Measurements from ENCODE around the gene EHD4. TPM values are rescaled to one million over a fixed set of nuclear protein-coding genes. Genes with fewer than 3 reads are reported as not detected.
A peak's percentile ranks its signal among the peaks of the same experiment; 100 is the strongest.

EHD4 gene
- total RNA-seq, 1 donor from 2014 or later: 30.2 TPM

DNA sequence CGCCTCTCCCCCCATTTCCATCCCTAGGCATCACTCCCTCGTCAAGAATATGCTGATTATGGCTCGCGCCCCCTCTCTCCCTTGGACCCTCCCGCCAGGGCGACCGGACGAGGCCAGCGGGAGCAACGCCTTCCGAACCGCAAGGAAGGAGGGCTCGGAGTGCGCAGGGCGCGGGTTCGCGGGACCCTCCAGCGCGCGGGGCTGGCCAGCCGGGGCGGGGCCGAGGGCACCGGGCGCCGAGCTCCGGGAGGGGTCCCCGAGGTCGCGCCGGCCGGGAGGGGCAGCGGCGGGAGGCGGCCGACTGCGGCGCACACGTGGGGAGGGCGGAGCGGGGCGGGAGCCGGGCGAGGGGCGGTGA, 483 bp downstream of the EHD4 start:
- no peak for DNase-seq (ENCODE audit: low read depth)
- TF ChIP-seq, protein P1, sequence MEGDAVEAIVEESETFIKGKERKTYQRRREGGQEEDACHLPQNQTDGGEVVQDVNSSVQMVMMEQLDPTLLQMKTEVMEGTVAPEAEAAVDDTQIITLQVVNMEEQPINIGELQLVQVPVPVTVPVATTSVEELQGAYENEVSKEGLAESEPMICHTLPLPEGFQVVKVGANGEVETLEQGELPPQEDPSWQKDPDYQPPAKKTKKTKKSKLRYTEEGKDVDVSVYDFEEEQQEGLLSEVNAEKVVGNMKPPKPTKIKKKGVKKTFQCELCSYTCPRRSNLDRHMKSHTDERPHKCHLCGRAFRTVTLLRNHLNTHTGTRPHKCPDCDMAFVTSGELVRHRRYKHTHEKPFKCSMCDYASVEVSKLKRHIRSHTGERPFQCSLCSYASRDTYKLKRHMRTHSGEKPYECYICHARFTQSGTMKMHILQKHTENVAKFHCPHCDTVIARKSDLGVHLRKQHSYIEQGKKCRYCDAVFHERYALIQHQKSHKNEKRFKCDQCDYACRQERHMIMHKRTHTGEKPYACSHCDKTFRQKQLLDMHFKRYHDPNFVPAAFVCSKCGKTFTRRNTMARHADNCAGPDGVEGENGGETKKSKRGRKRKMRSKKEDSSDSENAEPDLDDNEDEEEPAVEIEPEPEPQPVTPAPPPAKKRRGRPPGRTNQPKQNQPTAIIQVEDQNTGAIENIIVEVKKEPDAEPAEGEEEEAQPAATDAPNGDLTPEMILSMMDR (conservative IDR thresholded peaks at IDR 0.05; ENCODE audit: low read depth, low read length): no peak

DNA sequence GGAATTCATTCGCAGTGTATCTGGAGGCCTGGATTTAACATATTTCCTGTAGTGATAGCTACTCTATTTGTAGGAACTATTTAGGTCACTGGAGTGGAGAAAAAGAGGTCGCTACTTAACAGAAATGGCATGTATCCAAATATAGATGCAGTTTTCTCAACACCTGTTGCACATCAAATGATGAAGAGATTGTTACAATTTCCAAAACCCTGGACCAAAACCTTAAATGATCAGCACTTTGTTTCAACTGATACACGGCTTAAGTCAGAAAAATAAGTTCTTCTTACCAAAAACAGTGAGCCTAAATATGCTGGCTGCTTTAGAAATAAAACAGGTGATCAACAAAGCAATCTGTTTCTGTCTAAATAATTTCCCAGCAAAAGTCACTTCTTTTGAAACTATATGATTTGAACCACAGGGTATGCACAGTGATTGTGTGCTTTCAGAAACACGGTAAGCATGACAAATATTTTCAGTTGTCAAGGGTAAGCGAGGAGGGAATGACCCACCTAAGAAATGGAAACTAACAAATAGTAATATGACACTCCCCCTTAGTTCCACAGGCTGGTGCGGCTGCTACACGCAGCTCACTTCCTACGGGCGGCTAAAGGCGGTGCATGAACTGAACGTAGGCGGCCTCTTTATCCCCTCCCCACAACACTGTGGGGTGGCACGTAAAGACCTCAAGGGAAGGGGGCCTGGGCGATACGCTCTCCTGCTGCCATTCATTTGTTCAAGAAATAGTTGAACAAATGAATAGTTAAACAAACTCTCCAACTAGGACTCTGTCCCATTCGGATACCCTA, 1.1 kb downstream of the EHD4 start:
- TF ChIP-seq, protein P1 (conservative IDR thresholded peaks at IDR 0.05; ENCODE audit: low read depth, low read length): no peak
- no peak for DNase-seq (ENCODE audit: low read depth)
- H3K4me3 ChIP-seq (ENCODE audit: low read depth, low read length): peak overlapping the region; percentile 84

More for the DNA sequence above, 483 bp downstream of the EHD4 start:
- peak overlapping the region; percentile 84 for H3K4me3 ChIP-seq (ENCODE audit: low read depth, low read length)

GRCh38 chr15:41970456-41970855, 1.9 kb downstream of the EHD4 start:
- TF ChIP-seq, protein P1 (conservative IDR thresholded peaks at IDR 0.05; ENCODE audit: low read depth, low read length): no peak
- no peak for DNase-seq (ENCODE audit: low read depth)
- H3K4me3 ChIP-seq (ENCODE audit: low read depth, low read length): no peak overlapping the region

DNA sequence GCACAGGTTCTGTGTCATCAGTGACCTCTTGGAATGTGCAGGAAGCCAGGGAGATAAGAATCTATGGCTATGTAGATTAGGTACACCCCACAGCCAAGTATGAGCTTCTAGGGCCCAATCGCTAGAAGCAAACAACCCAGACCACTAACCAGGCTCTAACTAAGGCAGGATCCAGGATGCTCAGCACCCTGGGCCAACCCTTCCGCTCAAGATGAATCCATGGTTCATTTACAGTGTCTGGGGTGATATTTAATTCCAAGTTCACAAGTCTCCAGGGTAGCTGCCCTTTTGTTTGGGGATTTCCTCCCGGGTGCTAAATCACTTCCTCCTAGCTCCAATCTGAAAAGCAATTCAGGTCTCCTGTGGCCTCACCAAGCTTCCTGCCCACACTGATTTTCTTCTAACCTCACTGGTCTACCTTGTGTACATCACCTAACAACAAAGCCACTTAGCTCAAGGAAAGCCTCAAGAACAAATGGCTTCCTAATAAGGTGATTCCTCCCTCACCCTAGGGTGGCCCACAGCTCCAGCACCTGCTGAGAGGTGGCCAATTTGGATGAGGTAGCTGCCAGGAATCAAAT, 2.4 kb downstream of the EHD4 start:
- no peak for DNase-seq (ENCODE audit: low read depth)
- H3K4me3 ChIP-seq (ENCODE audit: low read depth, low read length): no peak overlapping the region
- TF ChIP-seq, protein P1 (conservative IDR thresholded peaks at IDR 0.05; ENCODE audit: low read depth, low read length): no peak

DNA sequence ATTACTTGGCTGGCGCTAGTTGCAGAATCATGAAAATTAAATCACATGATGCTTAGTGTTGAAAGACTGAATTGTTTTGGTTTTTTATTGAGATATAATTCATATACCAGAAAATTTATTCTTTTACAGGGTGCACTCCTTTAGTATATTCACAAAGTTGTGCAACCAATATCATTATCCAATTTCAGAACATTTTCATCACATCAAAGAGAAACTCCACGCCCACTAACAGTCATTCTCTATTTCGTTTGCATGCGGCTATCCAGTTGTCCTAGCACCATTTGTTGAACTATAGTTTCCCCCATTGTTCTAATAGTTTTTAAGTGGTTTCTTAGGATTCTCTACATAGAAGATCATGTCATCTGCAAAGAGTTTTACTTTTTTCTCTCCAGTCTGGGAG, 3.7 kb downstream of the EHD4 start:
- H3K4me3 ChIP-seq (ENCODE audit: low read depth, low read length): no peak overlapping the region
- TF ChIP-seq, protein P1 (conservative IDR thresholded peaks at IDR 0.05; ENCODE audit: low read depth, low read length): no peak
- no peak for DNase-seq (ENCODE audit: low read depth)

DNA sequence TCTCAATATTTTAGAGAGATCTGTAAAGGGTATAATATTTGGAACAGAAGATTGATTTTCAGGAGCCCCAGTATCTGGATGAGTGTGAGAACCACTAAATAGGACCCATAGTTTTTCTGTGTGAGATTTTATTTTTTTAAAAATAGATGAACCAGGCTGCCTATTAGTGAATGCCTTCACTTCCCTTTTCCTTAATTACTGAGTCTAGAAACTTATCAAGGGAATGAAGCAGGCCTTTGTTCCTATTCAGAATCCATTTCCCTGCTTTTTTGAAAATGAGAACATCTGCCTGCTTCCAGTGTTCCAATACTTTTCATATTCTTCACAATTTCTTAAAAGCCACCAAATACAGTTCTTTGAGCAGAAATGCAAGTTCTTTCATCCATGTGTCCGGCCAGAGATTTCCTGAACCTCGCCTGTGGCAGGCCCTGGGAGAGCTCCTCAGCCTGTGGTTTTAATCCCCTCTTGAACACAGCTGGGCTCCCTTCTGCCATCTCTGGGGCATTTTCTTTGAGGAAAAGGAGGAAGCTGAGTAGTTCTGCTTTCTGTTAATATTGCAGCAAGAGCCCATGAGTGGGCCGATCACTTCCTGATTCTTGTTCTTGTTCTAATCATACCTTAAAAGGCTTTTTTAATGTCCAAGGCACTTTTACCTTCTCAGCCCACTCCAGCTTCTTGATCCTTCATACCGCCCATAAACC, 4.7 kb downstream of the EHD4 start:
- TF ChIP-seq, protein P1 (conservative IDR thresholded peaks at IDR 0.05; ENCODE audit: low read depth, low read length): no peak
- H3K4me3 ChIP-seq (ENCODE audit: low read depth, low read length): no peak overlapping the region
- DNase-seq (ENCODE audit: low read depth): no peak

Data from epithelial cell of proximal tubule (primary cell).